A673 (cell line): ENCODE results near the gene FXYD3. TPM values are rescaled to one million over a fixed set of nuclear protein-coding genes. Genes with fewer than 3 reads are reported as not detected.

Experiments
- BruUV-seq: library from RNA; stranded (reverse); fragments of 400-500 nt; replicated peaks from 2 replicates; lab custom pipeline; 2021; lab: Mats Ljungman, UMichigan
- CTCF ChIA-PET: fragments of 300-600 bp; sonication (Branson Sonifier 250); formaldehyde crosslinking; loops from one replicate; lab custom pipeline; 2022; ENCODE audit warnings: antibody characterized with exemption; lab: Charles Lee
- POLR2A ChIA-PET: fragments of 300-600 bp; sonication (Branson Sonifier 250); formaldehyde crosslinking; loops from one replicate; lab custom pipeline; 2022; ENCODE audit warnings: antibody characterized with exemption; ENCODE audit not compliant: low non-redundant PET; lab: Charles Lee
- DNase-seq: peaks from one replicate; pipeline ENCODE4 v3.0.0-alpha.2; 2015; ENCODE audit warnings: low spot score
- H3K27ac ChIP-seq: fragments of 200-600 bp; sonication (generic); 2 replicates; pipeline ENCODE4 v1.5.1; 2016; ENCODE audit warnings: mixed run types, low read depth, mild to moderate bottlenecking, mixed read lengths, antibody characterized with exemption, low read length; ENCODE audit not compliant: poor library complexity, severe bottlenecking
- H3K27me3 ChIP-seq: fragments of 200-600 bp; sonication (generic); replicated peaks from 2 replicates; pipeline ENCODE4 v1.6.1; 2017; ENCODE audit warnings: mixed run types, low read depth, mild to moderate bottlenecking, mixed read lengths, antibody characterized with exemption, low read length; ENCODE audit not compliant: insufficient read depth, poor library complexity
- H3K36me3 ChIP-seq: fragments of 200-600 bp; sonication (generic); 2 replicates; pipeline ENCODE4 v1.6.1; 2016; ENCODE audit warnings: mixed run types, mild to moderate bottlenecking, mixed read lengths, antibody characterized with exemption, low read length; ENCODE audit not compliant: insufficient read depth, poor library complexity, severe bottlenecking
- H3K4me1 ChIP-seq: fragments of 200-600 bp; sonication (generic); 2 replicates; pipeline ENCODE4 v1.6.1; 2017; ENCODE audit warnings: mixed run types, mild to moderate bottlenecking, mixed read lengths, antibody characterized with exemption, low read length; ENCODE audit not compliant: insufficient read depth, poor library complexity, severe bottlenecking
- H3K4me3 ChIP-seq: fragments of 200-600 bp; sonication (generic); 2 replicates; pipeline ENCODE4 v1.5.1; 2016; ENCODE audit warnings: low read depth, mixed run types, mild to moderate bottlenecking, mixed read lengths, low read length; ENCODE audit not compliant: poor library complexity, severe bottlenecking
- H3K9me3 ChIP-seq: fragments of 200-600 bp; sonication (generic); 2 replicates; pipeline ENCODE4 v1.6.1; 2016; ENCODE audit warnings: mixed run types, low read depth, mild to moderate bottlenecking, mixed read lengths, antibody characterized with exemption, low read length; ENCODE audit not compliant: poor library complexity, severe bottlenecking
- EZH2 ChIP-seq: fragments of 200-600 bp; sonication (generic); IDR thresholded peaks from 2 replicates; pipeline ENCODE4 v1.6.1; 2017; ENCODE audit warnings: borderline replicate concordance, low read depth, mild to moderate bottlenecking, mixed read lengths, antibody characterized with exemption, low read length; ENCODE audit not compliant: poor library complexity, severe bottlenecking
- intact Hi-C: fragments of 100-400 bp; cut with micrococcal nuclease; formaldehyde crosslinking; loops from one replicate; pipeline ENCODE4 v1.10.0; 2022; ENCODE audit not compliant: unreplicated experiment
- total RNA-seq: library from RNA; stranded (reverse); gene quantifications from 2 replicates; pipeline ENCODE4 v1.2.3, GENCODE V29; 2021
- TF ChIP-seq, protein P1 (sequence below): fragments of 300-800, 200-600 bp; sonication (generic); conservative IDR thresholded peaks from 2 replicates; pipeline ENCODE4 v1.5.1; 2017; ENCODE audit warnings: low read depth, mild to moderate bottlenecking, antibody characterized with exemption, low read length, moderate library complexity, mixed read lengths

The FXYD3 gene
- total RNA-seq, 1 experiment from 2014 or later = not detected

DNA sequence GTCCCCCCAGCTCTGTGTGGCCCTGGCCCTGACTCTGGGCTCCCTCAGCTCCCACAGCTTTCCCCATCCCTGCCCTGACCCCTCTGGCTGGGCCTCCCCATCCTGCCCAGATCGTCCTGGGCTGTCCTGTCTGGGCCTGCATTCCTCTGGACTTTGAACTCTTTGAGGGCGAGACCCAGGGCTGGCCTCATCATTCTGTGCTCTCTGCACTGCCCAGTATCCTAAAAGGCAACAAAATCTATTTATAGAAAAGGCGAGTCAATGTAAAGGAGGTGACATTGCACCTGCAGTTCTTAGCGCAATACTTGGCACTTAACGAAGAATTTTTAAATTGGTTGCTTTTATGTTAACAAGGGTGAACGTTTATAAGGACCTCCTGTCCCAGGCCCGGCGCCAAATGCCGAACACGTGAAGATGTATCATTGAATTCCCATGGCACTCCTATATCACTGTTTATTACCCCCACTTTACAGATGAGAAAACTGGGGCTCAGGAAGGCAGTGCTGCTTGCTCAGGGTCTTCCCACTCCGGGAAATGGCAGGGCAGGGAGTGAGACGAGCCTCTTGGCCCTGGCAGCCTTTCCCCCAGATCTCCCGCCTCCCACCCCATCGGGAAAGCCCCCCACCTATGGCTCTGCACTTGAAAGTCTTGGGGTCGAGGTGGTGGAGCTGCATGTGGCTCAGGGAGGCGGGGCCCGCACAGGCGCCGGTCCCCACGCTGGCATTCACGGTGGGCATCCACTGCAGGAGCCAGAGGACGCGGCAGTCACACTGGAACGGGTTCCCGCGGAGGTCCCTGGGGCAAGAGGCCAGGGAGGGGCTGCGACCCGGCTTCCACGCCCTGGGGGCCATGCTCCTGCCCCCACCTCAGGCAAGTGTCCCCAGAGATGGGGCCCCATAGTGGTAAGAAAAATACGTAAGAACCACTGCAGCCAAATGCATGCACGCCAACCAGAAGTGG, 15.4 kb downstream of the FXYD3 start:
- H3K27ac ChIP-seq = no peak overlapping the region
- ChIA-PET POLR2A (no interaction called here), CTCF (no interaction called here)
- H3K36me3 ChIP-seq = no peaks in the 10 kb centered on the region
- intact Hi-C loops = no loop called here
- no TSS peak for BruUV-seq
- DNase-seq = no peak
- no peaks in the 10 kb centered on the region for H3K4me1 ChIP-seq
- no peaks in the 10 kb centered on the region for H3K9me3 ChIP-seq
- no peak overlapping the region for H3K4me3 ChIP-seq
- H3K27me3 ChIP-seq = no peaks in the 10 kb centered on the region
- TF ChIP-seq, protein P1, sequence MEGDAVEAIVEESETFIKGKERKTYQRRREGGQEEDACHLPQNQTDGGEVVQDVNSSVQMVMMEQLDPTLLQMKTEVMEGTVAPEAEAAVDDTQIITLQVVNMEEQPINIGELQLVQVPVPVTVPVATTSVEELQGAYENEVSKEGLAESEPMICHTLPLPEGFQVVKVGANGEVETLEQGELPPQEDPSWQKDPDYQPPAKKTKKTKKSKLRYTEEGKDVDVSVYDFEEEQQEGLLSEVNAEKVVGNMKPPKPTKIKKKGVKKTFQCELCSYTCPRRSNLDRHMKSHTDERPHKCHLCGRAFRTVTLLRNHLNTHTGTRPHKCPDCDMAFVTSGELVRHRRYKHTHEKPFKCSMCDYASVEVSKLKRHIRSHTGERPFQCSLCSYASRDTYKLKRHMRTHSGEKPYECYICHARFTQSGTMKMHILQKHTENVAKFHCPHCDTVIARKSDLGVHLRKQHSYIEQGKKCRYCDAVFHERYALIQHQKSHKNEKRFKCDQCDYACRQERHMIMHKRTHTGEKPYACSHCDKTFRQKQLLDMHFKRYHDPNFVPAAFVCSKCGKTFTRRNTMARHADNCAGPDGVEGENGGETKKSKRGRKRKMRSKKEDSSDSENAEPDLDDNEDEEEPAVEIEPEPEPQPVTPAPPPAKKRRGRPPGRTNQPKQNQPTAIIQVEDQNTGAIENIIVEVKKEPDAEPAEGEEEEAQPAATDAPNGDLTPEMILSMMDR = no peak
- no peak for TF ChIP-seq EZH2

DNA sequence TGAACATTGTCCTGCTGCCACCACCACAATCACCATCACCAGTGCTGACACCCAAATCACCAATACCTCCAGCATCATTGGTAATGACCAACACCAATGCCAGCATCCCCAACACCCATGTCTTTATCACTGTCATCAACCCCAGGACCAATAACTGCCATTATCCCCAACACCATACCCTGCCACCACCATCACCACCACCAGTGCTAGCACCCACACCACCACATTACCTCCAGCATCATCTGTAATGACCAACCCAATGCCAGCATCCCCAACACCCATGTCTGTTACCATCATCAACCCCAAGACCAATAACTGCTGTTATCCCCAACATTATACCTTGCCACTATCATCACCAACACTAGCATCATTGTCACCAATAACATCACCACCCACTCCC, 16.6 kb downstream of the FXYD3 start:
- CTCF ChIA-PET = no interaction called here
- POLR2A ChIA-PET = no interaction called here
- no peaks in the 10 kb centered on the region for H3K9me3 ChIP-seq
- H3K4me3 ChIP-seq = no peak overlapping the region
- no TSS peak for BruUV-seq
- no peak overlapping the region for H3K27ac ChIP-seq
- TF ChIP-seq EZH2 = no peak
- TF ChIP-seq, protein P1 = no peak
- H3K4me1 ChIP-seq = no peaks in the 10 kb centered on the region
- DNase-seq = no peak
- no peaks in the 10 kb centered on the region for H3K36me3 ChIP-seq
- no peaks in the 10 kb centered on the region for H3K27me3 ChIP-seq
- intact Hi-C loops = no loop called here

DNA sequence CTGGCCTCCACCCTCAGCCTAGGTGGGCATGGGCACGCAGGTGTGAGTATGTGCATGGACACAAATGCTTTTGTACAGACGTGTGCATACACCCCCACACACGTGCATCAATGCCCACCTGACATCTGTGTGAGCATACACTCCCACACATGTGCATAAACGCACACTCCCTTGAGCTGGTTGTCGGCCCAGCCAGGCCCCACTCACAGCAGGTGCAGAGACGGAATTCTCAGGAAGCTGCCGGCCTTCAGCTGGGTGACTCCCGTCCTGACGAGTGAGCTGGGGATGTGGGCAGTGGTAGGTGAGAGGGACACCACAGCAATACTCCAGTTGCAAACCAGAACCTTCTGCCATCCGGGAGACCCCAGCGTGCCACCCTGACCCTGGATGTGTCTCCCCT, 18.2 kb downstream of the FXYD3 start:
- TF ChIP-seq, protein P1 = no peak
- no peak for TF ChIP-seq EZH2
- ChIA-PET CTCF (interaction anchor here (0.6 kb wide), 1 partner anchor 510 kb away, joined by 4 read pairs; no protein-coding TSS in a partner anchor), POLR2A (no interaction called here)
- Histone ChIP-seq H3K4me1 (no peaks in the 10 kb centered on the region), H3K27ac (no peak overlapping the region), H3K27me3 (no peaks in the 10 kb centered on the region), H3K9me3 (no peaks in the 10 kb centered on the region), H3K36me3 (no peaks in the 10 kb centered on the region), H3K4me3 (no peak overlapping the region)
- DNase-seq = no peak
- intact Hi-C loops = loop anchor here (2.0 kb wide), 1 partner anchor 67 kb away; no protein-coding TSS in a partner anchor
- no TSS peak for BruUV-seq
